HEK293T (cell line): ENCODE data around the gene DUOXA1.

Source experiments
- CTCF ChIA-PET: fragments of 350-600 bp; formaldehyde crosslinking; extraction: SDS; loops from one replicate; lab custom pipeline; 2021; ENCODE audit warnings: antibody characterized with exemption, inconsistent platforms; lab: Yijun Ruan, JAX
- POLR2A ChIA-PET: fragments of 350-600 bp; formaldehyde crosslinking; extraction: SDS; loops from one replicate; lab custom pipeline; 2020; ENCODE audit warnings: antibody characterized with exemption, inconsistent platforms; lab: Yijun Ruan, JAX
- DNase-seq: peaks from one replicate; pipeline ENCODE4 v3.0.0; 2012; ENCODE audit warnings: mixed read lengths; ENCODE audit errors: extremely low spot score
- ARNT ChIP-seq: fragments of 450-650 bp; IDR thresholded peaks from 2 replicates; pipeline ENCODE4 v1.6.1; 2017; ENCODE audit warnings: mild to moderate bottlenecking
- BHLHE40 ChIP-seq: fragments of 450-650 bp; IDR thresholded peaks from 2 replicates; pipeline ENCODE4 v1.6.1; 2016; ENCODE audit warnings: mild to moderate bottlenecking, moderate library complexity, borderline replicate concordance
- CTBP1 ChIP-seq: fragments of 450-650 bp; IDR thresholded peaks from 2 replicates; pipeline ENCODE4 v1.6.1; 2016; ENCODE audit warnings: borderline replicate concordance
- ELF4 ChIP-seq: fragments of 450-650 bp; IDR thresholded peaks from 2 replicates; pipeline ENCODE4 v1.6.1; 2017; ENCODE audit warnings: antibody characterized with exemption
- FOXA1 ChIP-seq: fragments of 450-650 bp; IDR thresholded peaks from 2 replicates; pipeline ENCODE4 v1.6.1; 2016; ENCODE audit warnings: mild to moderate bottlenecking
- FOXK2 ChIP-seq: fragments of 450-650 bp; IDR thresholded peaks from 2 replicates; pipeline ENCODE4 v1.6.1; 2016; ENCODE audit warnings: mild to moderate bottlenecking
- FOXM1 ChIP-seq: fragments of 450-650 bp; IDR thresholded peaks from 2 replicates; pipeline ENCODE4 v1.6.1; 2017; ENCODE audit warnings: mild to moderate bottlenecking, borderline replicate concordance
- HDGF ChIP-seq: fragments of 450-650 bp; IDR thresholded peaks from 2 replicates; pipeline ENCODE4 v1.6.1; 2017; ENCODE audit warnings: antibody characterized with exemption, borderline replicate concordance
- L3MBTL2 ChIP-seq: fragments of 450-650 bp; conservative IDR thresholded peaks from 2 replicates; pipeline ENCODE4 v1.6.1; 2016; ENCODE audit warnings: mild to moderate bottlenecking
- LEF1 ChIP-seq: fragments of 450-650 bp; IDR thresholded peaks from 2 replicates; pipeline ENCODE4 v1.6.1; 2017; ENCODE audit warnings: mild to moderate bottlenecking, borderline replicate concordance
- NFRKB ChIP-seq: fragments of 450-650 bp; IDR thresholded peaks from 2 replicates; pipeline ENCODE4 v1.6.1; 2016; ENCODE audit warnings: mild to moderate bottlenecking, moderate library complexity
- SP1 ChIP-seq: fragments of 450-650 bp; IDR thresholded peaks from 2 replicates; pipeline ENCODE4 v1.6.1; 2017
- SUZ12 ChIP-seq: fragments of 450-650 bp; IDR thresholded peaks from 2 replicates; pipeline ENCODE4 v1.6.1; 2016; ENCODE audit warnings: mild to moderate bottlenecking
- TARDBP ChIP-seq: fragments of 450-650 bp; IDR thresholded peaks from 2 replicates; pipeline ENCODE4 v1.6.1; 2016
- ZNF384 ChIP-seq: fragments of 450-650 bp; IDR thresholded peaks from 2 replicates; pipeline ENCODE4 v1.6.1; 2016
- TF ChIP-seq, protein P1 (sequence below): fragments of 450-650 bp; IDR thresholded peaks from 2 replicates; pipeline ENCODE4 v1.6.1; 2016

Gene DUOXA1

DNA sequence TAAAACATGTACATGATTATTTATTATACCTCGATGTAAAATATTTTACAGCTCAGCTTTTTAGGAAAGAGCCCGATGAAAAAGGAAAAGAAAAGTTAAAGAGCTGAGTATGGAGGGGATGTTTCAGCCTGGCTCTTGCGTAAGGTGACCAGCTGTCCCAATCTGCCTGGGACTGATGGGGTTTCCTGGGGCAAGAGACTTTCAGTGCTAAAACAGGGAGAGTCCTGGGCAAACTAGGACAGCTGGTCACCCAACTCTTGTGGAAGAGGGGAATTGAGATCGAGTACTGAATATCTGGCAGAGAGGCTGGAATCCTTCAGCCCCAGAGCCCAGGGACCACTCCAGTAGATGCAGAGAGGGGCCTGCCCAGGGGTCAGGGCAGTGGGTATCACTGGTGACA lies 36.7 kb downstream of the DUOXA1 start:
- TF ChIP-seq SP1 (no peak), LEF1 (no peak), ELF4 (no peak), ARNT (no peak), SUZ12 (no peak), BHLHE40 (no peak), ZNF384 (no peak), CTBP1 (no peak), FOXA1 (no peak), NFRKB (no peak), L3MBTL2 (no peak), HDGF (no peak), TARDBP (no peak), FOXM1 (no peak), FOXK2 (no peak)
- TF ChIP-seq, protein P1, sequence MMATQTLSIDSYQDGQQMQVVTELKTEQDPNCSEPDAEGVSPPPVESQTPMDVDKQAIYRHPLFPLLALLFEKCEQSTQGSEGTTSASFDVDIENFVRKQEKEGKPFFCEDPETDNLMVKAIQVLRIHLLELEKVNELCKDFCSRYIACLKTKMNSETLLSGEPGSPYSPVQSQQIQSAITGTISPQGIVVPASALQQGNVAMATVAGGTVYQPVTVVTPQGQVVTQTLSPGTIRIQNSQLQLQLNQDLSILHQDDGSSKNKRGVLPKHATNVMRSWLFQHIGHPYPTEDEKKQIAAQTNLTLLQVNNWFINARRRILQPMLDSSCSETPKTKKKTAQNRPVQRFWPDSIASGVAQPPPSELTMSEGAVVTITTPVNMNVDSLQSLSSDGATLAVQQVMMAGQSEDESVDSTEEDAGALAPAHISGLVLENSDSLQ = no peak
- ChIA-PET CTCF (no interaction called here), POLR2A (no interaction called here)
- DNase-seq = no peak

DNA sequence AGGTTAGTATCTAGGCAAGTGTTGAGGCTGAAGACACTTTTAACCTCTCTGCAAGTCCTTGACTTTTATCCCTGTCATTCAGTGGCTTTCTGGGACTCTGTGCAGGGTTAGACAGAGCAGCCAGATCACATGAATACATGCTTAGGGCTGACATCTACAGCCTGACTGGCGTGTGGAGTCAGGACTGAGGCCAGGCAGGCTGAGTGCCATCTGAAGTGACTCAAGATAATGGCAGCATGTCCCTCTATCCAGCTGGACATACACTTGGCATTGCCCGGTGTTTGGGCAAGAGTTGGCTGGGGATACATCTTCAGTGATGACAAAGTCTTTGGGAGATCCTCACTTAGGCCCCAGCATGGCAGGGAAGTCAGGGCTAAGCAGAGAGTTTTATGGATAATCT lies 38.1 kb downstream of the DUOXA1 start:
- TF ChIP-seq HDGF (no peak), NFRKB (no peak)
- CTCF ChIA-PET = no interaction called here
- DNase-seq = no peak
- POLR2A ChIA-PET = no interaction called here

DNA sequence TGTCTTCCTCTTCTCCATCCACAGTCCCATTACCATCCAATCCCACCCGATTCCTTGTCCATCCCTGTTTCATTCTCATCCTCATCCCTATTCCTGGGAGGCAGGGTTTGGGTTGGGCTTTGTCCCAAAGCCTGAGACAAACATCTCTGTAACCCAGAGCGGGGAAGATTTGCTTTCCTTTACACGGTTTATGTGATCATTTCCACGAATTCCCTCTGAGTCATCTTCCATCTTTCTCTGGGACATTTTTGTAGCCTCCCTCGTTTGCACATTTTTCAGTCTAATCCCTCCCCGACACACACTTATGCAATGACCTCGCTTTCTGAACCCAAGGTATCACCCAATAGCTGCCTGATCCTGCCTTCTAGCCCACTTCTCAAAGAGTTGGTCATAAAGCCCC lies 38.5 kb downstream of the DUOXA1 start:
- ChIA-PET CTCF (no interaction called here), POLR2A (no interaction called here)
- no peak for DNase-seq
- TF ChIP-seq SUZ12 (no peak), FOXM1 (no peak), SP1 (no peak)
- TF ChIP-seq, protein P1 = no peak

DNA sequence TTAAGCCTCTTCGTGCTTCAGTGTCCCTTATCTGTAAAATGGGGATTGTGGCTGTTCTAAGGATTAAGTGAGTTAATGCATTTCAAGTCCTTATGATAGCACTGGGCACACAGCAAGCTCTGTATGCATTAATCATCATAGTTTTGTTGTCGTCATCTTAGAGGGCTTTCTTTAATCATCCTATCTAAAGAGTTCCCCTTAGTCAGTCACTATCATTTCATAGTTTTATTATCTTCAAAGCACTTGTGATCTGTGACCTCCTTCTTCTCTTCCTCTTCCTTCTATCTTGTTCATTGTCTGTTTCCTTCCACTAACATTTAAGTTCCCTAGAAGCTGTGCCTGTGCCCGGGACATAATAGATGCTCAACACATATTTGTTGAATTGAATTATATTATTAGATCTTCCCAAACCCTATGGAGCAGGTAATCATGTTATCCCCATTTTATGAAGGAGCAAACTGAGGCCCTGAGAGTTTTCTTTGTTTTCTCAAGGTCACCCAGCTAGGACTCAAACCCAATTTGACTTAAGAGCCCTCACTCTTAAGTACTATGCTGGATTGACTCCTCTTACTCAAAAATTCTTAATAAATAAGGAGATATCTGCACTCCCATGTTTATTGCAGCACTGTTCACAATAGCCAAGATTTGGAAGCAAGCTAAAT lies 39.8 kb downstream of the DUOXA1 start:
- ChIA-PET POLR2A (no interaction called here), CTCF (interaction anchor here (2.0 kb wide), 1 partner anchor 28 kb away, joined by 11 read pairs; no protein-coding TSS in a partner anchor)
- TF ChIP-seq SUZ12 = no peak
- no peak for TF ChIP-seq FOXK2
- TF ChIP-seq, protein P1 = no peak
- TF ChIP-seq ARNT = no peak
- TF ChIP-seq NFRKB = no peak
- no peak for TF ChIP-seq TARDBP

DNA sequence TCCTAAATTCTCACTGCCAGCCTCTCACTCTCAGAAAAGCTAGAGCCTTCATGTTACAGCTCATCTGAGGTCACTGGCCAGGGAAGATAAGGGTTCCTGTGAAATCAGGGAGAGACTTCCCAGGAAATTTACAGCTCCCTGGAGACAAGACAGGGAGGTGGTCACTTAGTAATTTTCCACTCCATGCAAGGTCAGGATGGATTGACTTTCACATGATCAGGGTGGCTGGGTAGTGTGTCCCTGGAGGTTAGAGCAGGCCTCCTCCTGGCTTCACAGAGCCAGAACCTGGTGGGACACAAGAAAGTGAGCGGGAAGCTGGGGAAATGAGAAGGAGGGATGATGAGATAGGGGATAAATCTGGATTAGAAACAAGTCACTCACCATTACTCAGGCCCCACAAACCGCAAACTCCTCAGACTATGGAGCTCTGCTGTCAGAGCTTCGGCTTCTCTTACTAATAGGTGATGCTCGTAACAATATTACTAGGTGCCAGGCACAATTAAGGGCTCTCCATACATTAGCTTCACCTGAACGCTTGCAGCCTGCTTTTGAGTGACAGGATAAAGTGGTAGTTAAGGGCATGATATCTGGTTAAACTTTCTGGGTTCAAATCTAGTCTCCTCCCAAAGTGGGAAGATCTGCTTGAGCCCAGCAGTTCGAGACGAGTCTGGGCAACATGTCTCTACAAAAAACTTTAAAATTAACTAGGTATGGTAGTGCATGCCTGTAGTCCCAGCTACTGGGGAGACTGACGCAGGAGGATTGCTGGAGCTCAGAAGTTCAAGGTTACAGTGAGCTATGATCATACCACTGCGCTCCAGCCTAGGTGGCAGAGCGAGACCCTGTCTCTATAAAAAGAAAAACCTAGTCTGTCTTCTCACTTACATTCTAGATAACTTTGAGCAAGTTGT lies 40.6 kb downstream of the DUOXA1 start:
- CTCF ChIA-PET = interaction anchor here (2.0 kb wide), 1 partner anchor 29 kb away, joined by 11 read pairs; no protein-coding TSS in a partner anchor
- POLR2A ChIA-PET = interaction anchor here (0.9 kb wide), 1 partner anchor 29 kb away, joined by 3 read pairs; no protein-coding TSS in a partner anchor
- DNase-seq = peak; percentile 14
- no peak for TF ChIP-seq FOXK2
- TF ChIP-seq, protein P1 = peak; percentile 27; the same call in 1 of the 2 replicates

More for the DNA sequence above, 39.8 kb downstream of the DUOXA1 start:
- DNase-seq = no peak

DNA sequence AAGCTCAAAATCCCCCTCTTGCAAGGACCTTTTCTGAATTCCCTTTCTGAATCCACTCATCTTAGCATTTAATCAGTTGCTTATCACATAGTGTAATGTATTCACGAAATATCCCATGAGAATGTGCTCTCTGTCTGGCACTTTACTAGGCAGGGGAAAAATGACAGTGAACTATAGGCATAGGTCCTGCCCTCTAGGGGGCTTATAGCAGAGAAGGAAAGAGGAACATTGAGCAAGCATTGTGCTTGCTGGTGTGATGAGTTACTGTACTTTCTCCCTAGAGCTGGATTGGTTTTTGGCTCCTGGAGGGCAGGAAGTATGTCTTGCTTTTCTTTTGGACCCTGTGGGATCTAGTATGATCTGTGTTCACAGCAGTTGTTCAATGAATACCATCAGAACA lies 42.2 kb downstream of the DUOXA1 start:
- ChIA-PET POLR2A (no interaction called here), CTCF (interaction anchor here (2.0 kb wide), 1 partner anchor 31 kb away, joined by 11 read pairs; no protein-coding TSS in a partner anchor)
- DNase-seq = no peak
- TF ChIP-seq BHLHE40 (no peak), SP1 (no peak), LEF1 (no peak), TARDBP (no peak), FOXA1 (no peak), ARNT (no peak), FOXK2 (no peak), L3MBTL2 (no peak), CTBP1 (no peak), NFRKB (no peak)
- TF ChIP-seq, protein P1 = no peak
